ENCODE results near the gene WDR12.

DNA sequence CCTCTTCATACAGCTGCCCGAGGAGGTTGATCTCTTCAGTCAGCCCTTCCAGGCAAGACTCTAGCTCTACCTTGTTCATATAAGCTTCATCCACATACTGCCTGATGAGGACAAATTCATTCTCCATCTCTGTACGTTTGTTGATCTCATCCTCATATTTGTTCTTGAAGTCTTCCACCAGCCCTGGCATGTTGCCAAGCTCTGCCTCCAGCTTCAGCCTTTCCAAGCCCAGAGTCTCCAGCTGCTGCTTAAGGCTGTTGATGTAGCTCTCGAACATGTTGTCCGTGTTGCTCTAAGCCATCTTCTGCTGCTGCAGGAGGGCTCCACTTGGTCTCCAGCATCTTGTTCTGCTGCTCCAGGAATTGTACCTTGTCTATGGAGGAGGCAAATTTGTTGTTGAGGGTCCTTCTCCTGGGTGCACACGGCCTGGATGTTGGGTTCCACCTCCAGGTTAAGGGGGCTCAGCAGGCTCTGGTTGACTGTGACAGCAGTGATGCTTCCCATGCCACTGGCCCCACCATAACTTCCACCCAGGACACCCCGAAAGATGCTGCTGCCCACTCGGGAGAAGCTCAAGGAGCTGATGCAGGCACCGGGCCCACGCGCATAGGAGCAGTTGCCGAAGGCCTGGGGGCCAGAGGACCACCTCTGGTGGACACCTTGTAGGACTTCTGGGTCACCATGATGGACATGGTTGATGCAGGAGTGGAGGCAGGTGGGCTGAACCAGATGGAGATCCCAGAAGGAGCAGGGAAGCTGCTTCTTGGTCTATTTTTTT lies 70.2 kb downstream of the WDR12 start:
- TF ChIP-seq, protein P1, sequence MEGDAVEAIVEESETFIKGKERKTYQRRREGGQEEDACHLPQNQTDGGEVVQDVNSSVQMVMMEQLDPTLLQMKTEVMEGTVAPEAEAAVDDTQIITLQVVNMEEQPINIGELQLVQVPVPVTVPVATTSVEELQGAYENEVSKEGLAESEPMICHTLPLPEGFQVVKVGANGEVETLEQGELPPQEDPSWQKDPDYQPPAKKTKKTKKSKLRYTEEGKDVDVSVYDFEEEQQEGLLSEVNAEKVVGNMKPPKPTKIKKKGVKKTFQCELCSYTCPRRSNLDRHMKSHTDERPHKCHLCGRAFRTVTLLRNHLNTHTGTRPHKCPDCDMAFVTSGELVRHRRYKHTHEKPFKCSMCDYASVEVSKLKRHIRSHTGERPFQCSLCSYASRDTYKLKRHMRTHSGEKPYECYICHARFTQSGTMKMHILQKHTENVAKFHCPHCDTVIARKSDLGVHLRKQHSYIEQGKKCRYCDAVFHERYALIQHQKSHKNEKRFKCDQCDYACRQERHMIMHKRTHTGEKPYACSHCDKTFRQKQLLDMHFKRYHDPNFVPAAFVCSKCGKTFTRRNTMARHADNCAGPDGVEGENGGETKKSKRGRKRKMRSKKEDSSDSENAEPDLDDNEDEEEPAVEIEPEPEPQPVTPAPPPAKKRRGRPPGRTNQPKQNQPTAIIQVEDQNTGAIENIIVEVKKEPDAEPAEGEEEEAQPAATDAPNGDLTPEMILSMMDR (IDR thresholded peaks at IDR 0.05), result no peak
- TF ChIP-seq POLR2A (IDR thresholded peaks at IDR 0.05), result no peak

Measured in lower leg skin (tissue), 3 donors.